Measurements from ENCODE around the gene C11orf97. TPM values are rescaled to one million over a fixed set of nuclear protein-coding genes. Genes with fewer than 3 reads are reported as not detected.

Gene C11orf97
- total RNA-seq (not detected), polyA plus RNA-seq (not detected)
- long read RNA-seq, donor 1: 0 reads
- long read RNA-seq, donor 2: 0 reads
- long read RNA-seq, donor 3: 0 reads
- long read RNA-seq, donor 4: 0 reads
- long read RNA-seq, donor 5: 0 reads
- long read RNA-seq, donor 6: 0 reads
- long read RNA-seq, donor 7: 0 reads
- long read RNA-seq, donor 8: 0 reads
- long read RNA-seq, donor 9: 0 reads
- long read RNA-seq, donor 10: 0 reads

GRCh38 chr11:94511932-94512781 lies at the start of gene C11orf97:
C11orf97 (plus strand) TSS chr11:94512461; CDS start chr11:94512529, 68 bp downstream.
- Histone ChIP-seq H3K9me3 (ENCODE audit: control insufficient read depth in 2 of 2, insufficient read depth in 1 of 2, low read length in 1 of 2) (no peaks in the 10 kb centered on the region), H3K27me3 (ENCODE audit: control insufficient read depth in 2 of 2, insufficient read depth in 1 of 2, low read length in 1 of 2) (peaks cover 2 to 37% of the 10 kb centered on the region in 2 donors), H3K4me1 (ENCODE audit: control insufficient read depth in 2 of 2, insufficient read depth in 2 of 2, low read length in 2 of 2) (peaks cover 0 to 10% of the 10 kb centered on the region in 2 donors), H3K27ac (ENCODE audit: low read depth in 1 of 2, low read length in 1 of 2) (no peak within 1 kb of the TSS), H3K36me3 (ENCODE audit: control insufficient read depth in 2 of 2, insufficient read depth in 2 of 2, low read length in 1 of 2) (no peaks in the 10 kb centered on the region), H3K4me3 (ENCODE audit: low read length in 2 of 2) (peak within 1 kb of the TSS; percentile 19 to 49)
- WGBS: 17% methylated on average over 53 of the region's 53 CpGs
- peak in 6 of 9 donors; percentile 41 to 71 (median 50) for DNase-seq (ENCODE audit: low read depth in 6 of 9, low spot score in 9 of 9)

- DNase-seq (ENCODE audit: low read depth in 6 of 9, low spot score in 9 of 9): no peak
- no peak overlapping the region for H3K27ac ChIP-seq (ENCODE audit: low read depth in 1 of 2, low read length in 1 of 2)
- 95% methylated on average over 2 of the region's 2 CpGs for WGBS
- peaks cover 10 to 33% of the 10 kb centered on the region in 2 donors for H3K36me3 ChIP-seq (ENCODE audit: control insufficient read depth in 2 of 2, insufficient read depth in 2 of 2, low read length in 1 of 2)
- H3K4me3 ChIP-seq (ENCODE audit: low read length in 2 of 2): no peak overlapping the region
- no peaks in the 10 kb centered on the region for H3K9me3 ChIP-seq (ENCODE audit: control insufficient read depth in 2 of 2, insufficient read depth in 1 of 2, low read length in 1 of 2)
- H3K27me3 ChIP-seq (ENCODE audit: control insufficient read depth in 2 of 2, insufficient read depth in 1 of 2, low read length in 1 of 2): no peaks in the 10 kb centered on the region
- H3K4me1 ChIP-seq (ENCODE audit: control insufficient read depth in 2 of 2, insufficient read depth in 2 of 2, low read length in 2 of 2): peaks cover 0 to 3% of the 10 kb centered on the region in 2 donors
These were observed 42.8 kb upstream of the C11orf97 start for GRCh38 chr11:94469416-94469815.

- H3K36me3 ChIP-seq (ENCODE audit: control insufficient read depth in 2 of 2, insufficient read depth in 2 of 2, low read length in 1 of 2): peaks cover 3 to 41% of the 10 kb centered on the region in 2 donors
- no peaks in the 10 kb centered on the region for H3K27me3 ChIP-seq (ENCODE audit: control insufficient read depth in 2 of 2, insufficient read depth in 1 of 2, low read length in 1 of 2)
- H3K27ac ChIP-seq (ENCODE audit: low read depth in 1 of 2, low read length in 1 of 2): no peak overlapping the region
- peak in 5 of 9 donors; percentile 33 to 79 (median 45) for DNase-seq (ENCODE audit: low read depth in 6 of 9, low spot score in 9 of 9)
- peaks cover 4 to 10% of the 10 kb centered on the region in 2 donors for H3K4me1 ChIP-seq (ENCODE audit: control insufficient read depth in 2 of 2, insufficient read depth in 2 of 2, low read length in 2 of 2)
- no peaks in the 10 kb centered on the region for H3K9me3 ChIP-seq (ENCODE audit: control insufficient read depth in 2 of 2, insufficient read depth in 1 of 2, low read length in 1 of 2)
- WGBS: 96% methylated on average over 3 of the region's 3 CpGs
- no peak overlapping the region for H3K4me3 ChIP-seq (ENCODE audit: low read length in 2 of 2)
These were observed 39.1 kb upstream of the C11orf97 start for GRCh38 chr11:94472916-94473799.

GRCh38 chr11:94477624-94478023 lies 34.6 kb upstream of the C11orf97 start:
- Histone ChIP-seq H3K36me3 (ENCODE audit: control insufficient read depth in 2 of 2, insufficient read depth in 2 of 2, low read length in 1 of 2) (peaks cover 13 to 49% of the 10 kb centered on the region in 2 donors), H3K4me1 (ENCODE audit: control insufficient read depth in 2 of 2, insufficient read depth in 2 of 2, low read length in 2 of 2) (peaks cover 4 to 10% of the 10 kb centered on the region in 2 donors), H3K4me3 (ENCODE audit: low read length in 2 of 2) (no peak overlapping the region), H3K27me3 (ENCODE audit: control insufficient read depth in 2 of 2, insufficient read depth in 1 of 2, low read length in 1 of 2) (no peaks in the 10 kb centered on the region), H3K9me3 (ENCODE audit: control insufficient read depth in 2 of 2, insufficient read depth in 1 of 2, low read length in 1 of 2) (no peaks in the 10 kb centered on the region), H3K27ac (ENCODE audit: low read depth in 1 of 2, low read length in 1 of 2) (peak overlapping the region in 1 of 2 donors; percentile 52)
- peak in 4 of 9 donors; percentile 9 to 57 (median 16) for DNase-seq (ENCODE audit: low read depth in 6 of 9, low spot score in 9 of 9)
- WGBS: 9% methylated on average over 2 of the region's 2 CpGs

- peaks cover 18 to 40% of the 10 kb centered on the region in 2 donors for H3K36me3 ChIP-seq (ENCODE audit: control insufficient read depth in 2 of 2, insufficient read depth in 2 of 2, low read length in 1 of 2)
- H3K4me3 ChIP-seq (ENCODE audit: low read length in 2 of 2): no peak overlapping the region
- no peak for DNase-seq (ENCODE audit: low read depth in 6 of 9, low spot score in 9 of 9)
- peaks cover 4 to 7% of the 10 kb centered on the region in 2 donors for H3K4me1 ChIP-seq (ENCODE audit: control insufficient read depth in 2 of 2, insufficient read depth in 2 of 2, low read length in 2 of 2)
- no peaks in the 10 kb centered on the region for H3K27me3 ChIP-seq (ENCODE audit: control insufficient read depth in 2 of 2, insufficient read depth in 1 of 2, low read length in 1 of 2)
- H3K9me3 ChIP-seq (ENCODE audit: control insufficient read depth in 2 of 2, insufficient read depth in 1 of 2, low read length in 1 of 2): no peaks in the 10 kb centered on the region
- H3K27ac ChIP-seq (ENCODE audit: low read depth in 1 of 2, low read length in 1 of 2): no peak overlapping the region
These were observed 30.9 kb upstream of the C11orf97 start for GRCh38 chr11:94481342-94481741.

GRCh38 chr11:94486068-94486467 lies 26.2 kb upstream of the C11orf97 start:
- Histone ChIP-seq H3K27ac (ENCODE audit: low read depth in 1 of 2, low read length in 1 of 2) (no peak overlapping the region), H3K4me3 (ENCODE audit: low read length in 2 of 2) (no peak overlapping the region), H3K36me3 (ENCODE audit: control insufficient read depth in 2 of 2, insufficient read depth in 2 of 2, low read length in 1 of 2) (peaks cover 17 to 54% of the 10 kb centered on the region in 2 donors), H3K4me1 (ENCODE audit: control insufficient read depth in 2 of 2, insufficient read depth in 2 of 2, low read length in 2 of 2) (no peaks in the 10 kb centered on the region), H3K27me3 (ENCODE audit: control insufficient read depth in 2 of 2, insufficient read depth in 1 of 2, low read length in 1 of 2) (no peaks in the 10 kb centered on the region), H3K9me3 (ENCODE audit: control insufficient read depth in 2 of 2, insufficient read depth in 1 of 2, low read length in 1 of 2) (no peaks in the 10 kb centered on the region)
- no peak for DNase-seq (ENCODE audit: low read depth in 6 of 9, low spot score in 9 of 9)
- WGBS: 96% methylated on average over 1 of the region's 1 CpG

- peak within 1 kb of the TSS; percentile 75 to 82 for H3K4me3 ChIP-seq (ENCODE audit: low read length in 2 of 2)
- under 1% methylated on average over 55 of the region's 55 CpGs for WGBS
- H3K27ac ChIP-seq (ENCODE audit: low read depth in 1 of 2, low read length in 1 of 2): peak within 1 kb of the TSS; percentile 85 to 89
- H3K36me3 ChIP-seq (ENCODE audit: control insufficient read depth in 2 of 2, insufficient read depth in 2 of 2, low read length in 1 of 2): peaks cover 17 to 34% of the 10 kb centered on the region in 2 donors
- no peaks in the 10 kb centered on the region for H3K27me3 ChIP-seq (ENCODE audit: control insufficient read depth in 2 of 2, insufficient read depth in 1 of 2, low read length in 1 of 2)
- peaks cover 0 to 4% of the 10 kb centered on the region in 2 donors for H3K4me1 ChIP-seq (ENCODE audit: control insufficient read depth in 2 of 2, insufficient read depth in 2 of 2, low read length in 2 of 2)
- H3K9me3 ChIP-seq (ENCODE audit: control insufficient read depth in 2 of 2, insufficient read depth in 1 of 2, low read length in 1 of 2): no peaks in the 10 kb centered on the region
- peak; percentile 94 to 99 (median 97) for DNase-seq (ENCODE audit: low read depth in 6 of 9, low spot score in 9 of 9)
These were observed 18.8 kb upstream of the C11orf97 start, which contains the start of the genes ANKRD49 and MRE11 for GRCh38 chr11:94493281-94494125. ANKRD49 (plus strand) TSS chr11:94493984; CDS start chr11:94496694, 2,710 bp downstream. MRE11 (minus strand) TSS chr11:94493844; CDS start chr11:94492801, 1,043 bp downstream.

- H3K27me3 ChIP-seq (ENCODE audit: control insufficient read depth in 2 of 2, insufficient read depth in 1 of 2, low read length in 1 of 2): no peaks in the 10 kb centered on the region
- no peaks in the 10 kb centered on the region for H3K9me3 ChIP-seq (ENCODE audit: control insufficient read depth in 2 of 2, insufficient read depth in 1 of 2, low read length in 1 of 2)
- peak overlapping the region; percentile 85 to 89 for H3K27ac ChIP-seq (ENCODE audit: low read depth in 1 of 2, low read length in 1 of 2)
- peak overlapping the region; percentile 75 to 82 for H3K4me3 ChIP-seq (ENCODE audit: low read length in 2 of 2)
- WGBS: 8% methylated on average over 19 of the region's 19 CpGs
- no peak for DNase-seq (ENCODE audit: low read depth in 6 of 9, low spot score in 9 of 9)
- peaks cover 14 to 35% of the 10 kb centered on the region in 2 donors for H3K36me3 ChIP-seq (ENCODE audit: control insufficient read depth in 2 of 2, insufficient read depth in 2 of 2, low read length in 1 of 2)
- peaks cover 0 to 4% of the 10 kb centered on the region in 2 donors for H3K4me1 ChIP-seq (ENCODE audit: control insufficient read depth in 2 of 2, insufficient read depth in 2 of 2, low read length in 2 of 2)
These were observed 18.1 kb upstream of the C11orf97 start for GRCh38 chr11:94494126-94494680.
